A549 (cell line): ENCODE data around the gene MTFP1.
"Not testable (repeated sequence)": the region's sequence is repeated elsewhere in the genome, so short reads cannot be mapped to it uniquely, and the experiment has no call there.

Experiments used
- CTCF ChIP-seq: fragments of >200 bp; sonication (Bioruptor Twin); formaldehyde crosslinking; IDR thresholded peaks from 3 replicates; pipeline ENCODE4 v1.5.1; 2016
- ELK1 ChIP-seq: fragments of 150-350 bp; IDR thresholded peaks from 2 replicates; pipeline ENCODE4 v1.6.1; 2014; ENCODE audit warnings: low read depth, mild to moderate bottlenecking, low read length
- MAZ ChIP-seq: fragments of 150-350 bp; IDR thresholded peaks from 2 replicates; pipeline ENCODE4 v1.6.1; 2014; ENCODE audit warnings: antibody characterized with exemption, low read depth, low read length, borderline replicate concordance
- RAD21 ChIP-seq, 2 experiments: fragments of >200 bp in 1 of 2; sonication (Bioruptor Twin) in 1 of 2; formaldehyde crosslinking in 1 of 2; IDR thresholded peaks in 1 of 2; conservative IDR thresholded peaks in 1 of 2; 2 replicates in 1 of 2; 3 replicates in 1 of 2; pipeline ENCODE4 v1.6.1; 2012 to 2018; ENCODE audit warnings: inconsistent platforms in 1 of 2
- USF2 ChIP-seq: fragments of 450-650 bp; IDR thresholded peaks from 2 replicates; pipeline ENCODE4 v1.6.1; 2014; ENCODE audit warnings: antibody characterized with exemption
- ZFP36 ChIP-seq: fragments of 450-650 bp; IDR thresholded peaks from 2 replicates; pipeline ENCODE4 v1.6.1; 2014; ENCODE audit warnings: borderline replicate concordance; ENCODE audit not compliant: partially characterized antibody

GRCh38 chr22:30402766-30403104, 22.8 kb upstream of the MTFP1 start:
- TF ChIP-seq CTCF; ELK1; ZFP36; USF2; MAZ; RAD21 (conservative IDR thresholded peaks at IDR 0.05 in 1 of 2, IDR thresholded peaks at IDR 0.05 in 1 of 2): not testable (repeated sequence)
